GM19395 (cell line): ENCODE results near the gene LOXL1.
"Not testable (repeated sequence)": the region's sequence is repeated elsewhere in the genome, so short reads cannot be mapped to it uniquely, and the experiment has no call there.

Source experiments
- ATAC-seq: cut with Tn5 transposase; IDR thresholded peaks from one replicate; pipeline ENCODE4 v1.9.1; 2021; ENCODE audit warnings: mild to moderate bottlenecking, moderate library complexity; ENCODE audit not compliant: unreplicated experiment

LOXL1 gene

GRCh38 chr15:73937296-73937695 is 11.0 kb downstream of the LOXL1 start:
- no peak for ATAC-seq

GRCh38 chr15:73937726-73938125 is 11.5 kb downstream of the LOXL1 start:
- no peak for ATAC-seq

GRCh38 chr15:73938516-73938915 is 12.3 kb downstream of the LOXL1 start:
- not testable (repeated sequence) for ATAC-seq

GRCh38 chr15:73939138-73939537 is 12.9 kb downstream of the LOXL1 start:
- ATAC-seq: no peak

GRCh38 chr15:73940061-73940981 is 14.1 kb downstream of the LOXL1 start:
- ATAC-seq: no peak

- no peak for ATAC-seq
Measured at GRCh38 chr15:73941044-73941443, 14.8 kb downstream of the LOXL1 start.

- no peak for ATAC-seq
Measured at GRCh38 chr15:73941449-73941848, 15.2 kb downstream of the LOXL1 start.

- ATAC-seq: no peak
Measured at GRCh38 chr15:73941871-73942635, 15.8 kb downstream of the LOXL1 start.

GRCh38 chr15:73942751-73943270 is 16.5 kb downstream of the LOXL1 start:
- ATAC-seq: no peak

GRCh38 chr15:73944161-73945129 is 18.2 kb downstream of the LOXL1 start:
- no peak for ATAC-seq

- ATAC-seq: no peak
Measured at GRCh38 chr15:73945130-73945508, 18.9 kb downstream of the LOXL1 start.

GRCh38 chr15:73946046-73946721 is 19.9 kb downstream of the LOXL1 start:
- ATAC-seq: no peak

- ATAC-seq: no peak
Measured at GRCh38 chr15:73946795-73947370, 20.6 kb downstream of the LOXL1 start.

GRCh38 chr15:73947651-73948050 is 21.4 kb downstream of the LOXL1 start:
- no peak for ATAC-seq

GRCh38 chr15:73948396-73948795 is 22.1 kb downstream of the LOXL1 start:
- ATAC-seq: no peak

GRCh38 chr15:73948982-73949381 is 22.7 kb downstream of the LOXL1 start:
- ATAC-seq: no peak

- ATAC-seq: no peak
Measured at GRCh38 chr15:73949496-73949895, 23.2 kb downstream of the LOXL1 start.

GRCh38 chr15:73950479-73950830 is 24.2 kb downstream of the LOXL1 start:
- ATAC-seq: no peak

GRCh38 chr15:73950831-73951561 is 24.7 kb downstream of the LOXL1 start:
- ATAC-seq: peak; percentile 68
